PFSK-1 (cell line): ENCODE results near the gene EPS8L1.

ENCODE experiments used
- POLR2AphosphoS5 ChIP-seq: IDR thresholded peaks from 2 replicates; pipeline ENCODE4 v1.6.1; 2012; ENCODE audit warnings: low read depth, mild to moderate bottlenecking, control low read depth, low read length, moderate library complexity
- REST ChIP-seq, 2 experiments: IDR thresholded peaks; 2 replicates each; pipeline versions ENCODE4 v1.6.1 to v1.8.0; 2011 to 2012; ENCODE audit warnings: low read depth in 2 of 2, low read length in 2 of 2, control low read depth in 1 of 2, inconsistent platforms in 1 of 2, mild to moderate bottlenecking in 1 of 2, moderate library complexity in 1 of 2; ENCODE audit not compliant: insufficient read depth in 1 of 2
- SIN3A ChIP-seq: IDR thresholded peaks from 2 replicates; pipeline ENCODE4 v1.6.1; 2012; ENCODE audit warnings: mild to moderate bottlenecking, low read length, moderate library complexity, borderline replicate concordance; ENCODE audit not compliant: insufficient read depth
- TAF1 ChIP-seq: IDR thresholded peaks from 2 replicates; pipeline ENCODE4 v1.6.1; 2012; ENCODE audit warnings: low read length, control low read depth, borderline replicate concordance; ENCODE audit not compliant: insufficient read depth

- TF ChIP-seq POLR2AphosphoS5 (no peak), REST (IDR thresholded peaks at IDR 0.05; ENCODE audit: insufficient read depth in 1 of 2, low read depth in 2 of 2, low read length in 2 of 2) (no peak), SIN3A (no peak), TAF1 (no peak)
Measured at GRCh38 chr19:55115446-55116065, 39.9 kb downstream of the EPS8L1 start.
